Esophagus squamous epithelium (tissue), 4 donors: ENCODE measurements around the gene KIF23.

Source experiments
- CTCF ChIP-seq, 6 experiments: fragments of 450-650 bp in 4 of 6; fragments of 200-600 bp in 2 of 6; sonication (generic) in 2 of 6; IDR thresholded peaks; one replicate each; pipeline ENCODE4 v1.5.1; 2016 to 2019; ENCODE audit warnings: antibody characterized with exemption in 6 of 6, mild to moderate bottlenecking in 4 of 6, moderate library complexity in 4 of 6
- POLR2A ChIP-seq, 4 donors: fragments of 450-650 bp; IDR thresholded peaks; one replicate each; pipeline ENCODE4 v1.6.1; 2017; ENCODE audit warnings: antibody characterized with exemption in 4 of 4, mild to moderate bottlenecking in 4 of 4, moderate library complexity in 3 of 4

- TF ChIP-seq POLR2A (IDR thresholded peaks at IDR 0.05) (no peak), CTCF (IDR thresholded peaks at IDR 0.05) (no peak)
Measured at GRCh38 chr15:69377216-69377970, 36.8 kb upstream of the KIF23 start.
